GM10266 (cell line): Measurements from ENCODE around the gene MRS2.

Experiments used
- DNase-seq: peaks from one replicate; pipeline ENCODE4 v3.0.0; 2012; ENCODE audit errors: extremely low spot score
- CTCF ChIP-seq: IDR thresholded peaks from 2 replicates; pipeline ENCODE4 v1.5.1; 2012; ENCODE audit warnings: mild to moderate bottlenecking, low read depth; ENCODE audit not compliant: control insufficient read depth, insufficient read depth; ENCODE audit errors: missing control alignments

The MRS2 gene

GRCh38 chr6:24430086-24430485 is 27.4 kb downstream of the MRS2 start:
- DNase-seq = no peak
- TF ChIP-seq CTCF = no peak

GRCh38 chr6:24431045-24431451 is 28.3 kb downstream of the MRS2 start:
- peak; percentile 63 for TF ChIP-seq CTCF

GRCh38 chr6:24432611-24433010 is 29.9 kb downstream of the MRS2 start:
- no peak for DNase-seq
- no peak for TF ChIP-seq CTCF

More at GRCh38 chr6:24431045-24431451, 28.3 kb downstream of the MRS2 start:
- peak; percentile 36 for DNase-seq

GRCh38 chr6:24436979-24437378 is 34.2 kb downstream of the MRS2 start:
- no peak for DNase-seq
- no peak for TF ChIP-seq CTCF

GRCh38 chr6:24439858-24440539 is 37.3 kb downstream of the MRS2 start:
- TF ChIP-seq CTCF = no peak

GRCh38 chr6:24440897-24441598 is 38.3 kb downstream of the MRS2 start:
- no peak for TF ChIP-seq CTCF
- no peak for DNase-seq

More at GRCh38 chr6:24439858-24440539, 37.3 kb downstream of the MRS2 start:
- no peak for DNase-seq

GRCh38 chr6:24441599-24441904 is 38.8 kb downstream of the MRS2 start:
- TF ChIP-seq CTCF = no peak
- DNase-seq = no peak
